ENCODE data around the gene ADAT1.

GRCh38 chr16:75558846-75559401 lies 64.2 kb downstream of the ADAT1 start:
- TF ChIP-seq CTCF (IDR thresholded peaks at IDR 0.05) (no peak), ZFX (IDR thresholded peaks at IDR 0.05; ENCODE audit: borderline replicate concordance) (no peak)

Data from 22Rv1 (cell line).